Duodenal mucosa (tissue), 2 donors: Measurements from ENCODE around the gene TMEM38B.
"Not testable (repeated sequence)": the region's sequence is repeated elsewhere in the genome, so short reads cannot be mapped to it uniquely, and the experiment has no call there.

Experiments used
- H3K27ac ChIP-seq: one replicate; pipeline ENCODE4 v1.7.0; 2013; ENCODE audit warnings: low read depth, low read length
- H3K27me3 ChIP-seq, 2 donors: one replicate each; pipeline ENCODE4 v1.7.0; 2013; ENCODE audit warnings: low read length in 2 of 2, control low read depth in 1 of 2; ENCODE audit not compliant: insufficient read depth in 2 of 2, control insufficient read depth in 1 of 2
- H3K36me3 ChIP-seq, 2 donors: one replicate each; pipeline ENCODE4 v1.7.0; 2013; ENCODE audit warnings: low read length in 2 of 2, control low read depth in 1 of 2; ENCODE audit not compliant: insufficient read depth in 2 of 2, control insufficient read depth in 1 of 2
- H3K4me1 ChIP-seq, 2 donors: one replicate each; pipeline ENCODE4 v1.7.0; 2013; ENCODE audit warnings: low read length in 2 of 2, control low read depth in 1 of 2; ENCODE audit not compliant: insufficient read depth in 2 of 2, control insufficient read depth in 1 of 2
- H3K4me3 ChIP-seq, 2 donors: one replicate each; pipeline ENCODE4 v1.7.0; 2013; ENCODE audit warnings: low read length in 2 of 2, low read depth in 1 of 2
- H3K9ac ChIP-seq, 2 donors: one replicate each; pipeline ENCODE4 v1.7.0; 2013; ENCODE audit warnings: low read length in 2 of 2, low read depth in 1 of 2
- H3K9me3 ChIP-seq, 2 donors: one replicate each; pipeline ENCODE4 v1.7.0; 2013; ENCODE audit warnings: low read length in 2 of 2, control low read depth in 1 of 2; ENCODE audit not compliant: control insufficient read depth in 1 of 2

The TMEM38B gene

DNA sequence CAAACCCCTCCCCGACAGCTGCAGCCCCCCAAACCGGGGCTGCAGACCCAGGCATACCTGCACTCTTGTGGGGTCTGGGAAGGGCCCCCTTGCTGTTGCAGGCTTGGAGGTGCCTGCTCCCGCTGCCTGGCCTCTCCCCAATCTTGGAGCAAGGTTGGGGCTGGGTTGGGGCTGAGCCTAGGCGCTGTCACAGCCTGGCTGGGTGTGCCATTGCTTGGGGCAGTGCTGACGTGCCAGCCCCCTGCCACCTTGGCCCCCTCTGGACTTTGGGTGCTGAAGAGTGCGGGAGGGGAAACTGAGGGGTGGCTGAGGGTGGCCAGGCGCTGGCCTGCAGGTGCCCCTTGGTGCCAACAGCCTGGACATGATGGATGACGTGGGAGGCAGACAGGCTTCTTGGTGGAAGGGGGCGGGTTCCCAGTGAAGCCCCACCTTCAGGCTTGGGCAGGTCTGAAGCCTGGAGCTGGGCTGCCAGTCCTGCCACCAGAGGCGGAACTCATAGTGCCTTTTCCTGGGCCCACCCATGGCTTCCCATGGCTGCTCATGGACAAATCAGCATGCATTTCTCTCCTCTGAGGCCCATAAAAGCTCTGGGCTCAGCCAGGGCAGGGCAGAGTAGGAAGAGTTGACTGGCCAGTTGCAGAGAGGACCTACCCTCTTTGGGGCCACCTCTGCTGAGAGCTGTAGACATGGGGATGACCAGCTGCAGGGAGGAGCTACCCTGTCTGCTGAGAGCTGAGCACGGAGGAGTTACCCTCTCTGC is 19.1 kb downstream of the TMEM38B start:
- no peak overlapping the region for H3K9ac ChIP-seq
- H3K4me3 ChIP-seq = no peak overlapping the region
- no peak overlapping the region for H3K27ac ChIP-seq
- no peaks in the 10 kb centered on the region for H3K9me3 ChIP-seq
- H3K27me3 ChIP-seq = no peaks in the 10 kb centered on the region
- H3K4me1 ChIP-seq = no peaks in the 10 kb centered on the region
- H3K36me3 ChIP-seq = no peaks in the 10 kb centered on the region

DNA sequence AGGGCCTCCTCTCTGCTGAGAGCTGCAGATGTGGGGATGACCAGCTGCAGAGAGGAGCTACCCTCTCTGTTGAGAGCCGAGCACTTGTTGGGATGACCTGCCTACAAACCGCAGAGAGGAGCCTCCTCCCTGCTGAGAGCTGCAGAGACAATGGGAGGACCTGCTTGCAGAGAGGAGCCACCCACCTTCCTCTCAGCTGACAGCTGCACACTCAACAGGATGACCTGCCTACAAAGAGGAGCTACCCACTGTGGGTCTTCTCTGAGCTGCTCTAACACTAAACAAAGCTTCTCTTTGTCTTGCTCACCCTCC is 19.6 kb downstream of the TMEM38B start:
- no peak overlapping the region for H3K4me3 ChIP-seq
- H3K36me3 ChIP-seq = no peaks in the 10 kb centered on the region
- H3K27me3 ChIP-seq = no peaks in the 10 kb centered on the region

DNA sequence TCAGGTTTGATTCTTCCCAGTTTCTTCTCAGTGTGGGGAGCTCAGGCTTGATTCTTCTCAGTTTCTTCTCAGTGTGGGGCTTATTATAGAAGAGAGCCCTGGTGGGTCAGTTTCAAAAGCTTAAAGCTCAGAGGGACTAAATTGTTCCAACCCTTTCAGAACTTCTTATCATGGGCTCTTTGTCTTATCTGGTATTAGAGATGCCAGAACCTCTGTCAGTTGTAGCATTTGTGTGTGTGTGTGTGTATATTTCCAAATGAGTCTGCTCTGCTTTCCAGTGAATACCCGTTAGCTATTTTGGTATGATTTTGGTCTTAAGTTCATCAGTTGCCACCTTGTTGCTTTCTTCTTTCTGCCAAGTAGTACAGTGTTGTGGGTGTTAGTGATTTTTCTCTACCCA is 21.8 kb downstream of the TMEM38B start:
- Histone ChIP-seq H3K4me3 (no peak overlapping the region), H3K36me3 (no peaks in the 10 kb centered on the region), H3K9ac (no peak overlapping the region), H3K27me3 (no peaks in the 10 kb centered on the region), H3K27ac (no peak overlapping the region), H3K4me1 (no peaks in the 10 kb centered on the region), H3K9me3 (no peaks in the 10 kb centered on the region)

More for the DNA sequence above, 19.6 kb downstream of the TMEM38B start:
- Histone ChIP-seq H3K9ac (no peak overlapping the region), H3K4me1 (no peaks in the 10 kb centered on the region), H3K27ac (no peak overlapping the region), H3K9me3 (no peaks in the 10 kb centered on the region)

DNA sequence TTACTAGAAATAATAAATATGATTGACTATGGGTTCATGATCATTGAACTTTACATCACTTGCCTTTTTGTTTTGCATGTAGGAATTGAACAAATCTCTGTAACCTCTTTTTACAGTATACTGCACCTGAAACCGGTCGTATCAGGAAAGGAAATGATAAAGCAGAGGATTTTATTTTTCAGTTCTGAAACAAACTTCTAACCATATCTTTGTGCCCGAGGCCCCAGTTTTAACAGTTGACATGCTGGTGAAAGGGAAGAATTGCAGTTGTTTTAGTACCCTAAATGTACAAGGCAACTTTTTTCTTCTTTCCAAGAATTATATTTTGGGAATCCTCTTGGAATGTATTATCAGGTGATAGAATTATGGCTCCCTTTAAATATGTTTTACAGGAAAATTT is 27.8 kb downstream of the TMEM38B start:
- Histone ChIP-seq H3K4me3 (no peak overlapping the region), H3K4me1 (no peaks in the 10 kb centered on the region), H3K9me3 (no peaks in the 10 kb centered on the region), H3K27ac (no peak overlapping the region), H3K9ac (no peak overlapping the region), H3K36me3 (no peaks in the 10 kb centered on the region), H3K27me3 (no peaks in the 10 kb centered on the region)

DNA sequence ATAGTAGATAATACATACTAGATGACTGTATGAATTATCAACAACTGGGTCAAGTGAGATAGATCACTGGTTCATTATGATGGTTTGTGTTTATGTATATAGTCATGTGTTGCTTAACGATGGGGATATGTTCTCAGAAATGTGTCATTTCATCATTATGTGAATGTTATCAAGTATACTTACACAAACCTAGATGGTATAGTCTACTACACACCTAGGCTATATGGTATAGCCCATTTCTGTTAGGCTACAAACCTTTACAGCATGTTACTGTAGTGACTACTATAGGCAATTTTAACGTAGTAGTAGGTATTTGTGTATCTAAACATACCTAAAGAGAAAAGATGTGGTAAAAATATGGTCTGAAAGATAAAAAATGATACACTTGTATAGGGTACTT is 31.0 kb downstream of the TMEM38B start:
- no peaks in the 10 kb centered on the region for H3K27me3 ChIP-seq
- H3K4me1 ChIP-seq = no peaks in the 10 kb centered on the region
- peaks cover 0 to 4% of the 10 kb centered on the region in 2 donors for H3K36me3 ChIP-seq
- H3K27ac ChIP-seq = no peak overlapping the region
- H3K9me3 ChIP-seq = no peaks in the 10 kb centered on the region
- H3K9ac ChIP-seq = no peak overlapping the region
- H3K4me3 ChIP-seq = no peak overlapping the region

DNA sequence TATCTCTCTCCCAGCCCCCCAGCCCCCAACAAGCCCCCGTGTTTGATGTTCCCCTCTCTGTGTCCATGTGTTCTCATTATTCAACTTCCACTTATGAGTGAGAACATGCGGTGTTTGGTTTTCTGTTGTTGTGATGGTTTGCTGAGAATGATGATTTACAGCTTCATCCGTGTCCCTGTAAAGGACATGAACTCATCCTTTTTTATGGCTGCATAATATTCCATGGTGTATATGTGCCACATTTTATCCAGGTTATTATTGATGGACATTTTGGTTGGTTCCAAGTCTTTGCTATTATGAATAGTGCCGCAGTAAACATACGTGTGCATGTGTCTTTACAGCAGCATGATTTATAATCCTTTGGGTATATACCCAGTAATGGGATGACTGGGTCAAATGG is 33.9 kb downstream of the TMEM38B start:
- H3K36me3 ChIP-seq, H3K27me3 ChIP-seq, H3K4me3 ChIP-seq, H3K4me1 ChIP-seq, H3K9ac ChIP-seq, H3K9me3 ChIP-seq, H3K27ac ChIP-seq: not testable (repeated sequence)

DNA sequence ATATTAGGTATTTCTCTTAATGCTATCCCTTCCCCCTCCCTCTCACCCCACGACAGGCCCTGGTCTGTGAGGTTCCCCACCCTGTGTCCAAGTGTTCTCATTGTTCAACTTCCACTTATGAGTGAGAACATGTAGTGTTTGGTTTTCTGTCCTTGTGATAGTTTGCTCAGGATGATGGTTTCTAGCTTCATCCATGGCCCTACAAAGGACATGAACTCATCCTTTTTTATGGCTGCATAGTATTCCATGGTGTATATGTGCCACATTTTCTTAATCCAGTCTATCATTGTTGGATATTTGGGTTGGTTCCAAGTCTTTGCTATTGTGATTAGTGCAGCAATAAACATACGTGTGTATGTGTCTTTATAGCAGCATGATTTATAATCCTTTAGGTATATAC is 37.1 kb downstream of the TMEM38B start:
- peaks cover 15 to 17% of the 10 kb centered on the region in 2 donors for H3K9me3 ChIP-seq
- H3K27ac ChIP-seq, H3K4me1 ChIP-seq, H3K36me3 ChIP-seq, H3K27me3 ChIP-seq, H3K4me3 ChIP-seq, H3K9ac ChIP-seq: not testable (repeated sequence)

DNA sequence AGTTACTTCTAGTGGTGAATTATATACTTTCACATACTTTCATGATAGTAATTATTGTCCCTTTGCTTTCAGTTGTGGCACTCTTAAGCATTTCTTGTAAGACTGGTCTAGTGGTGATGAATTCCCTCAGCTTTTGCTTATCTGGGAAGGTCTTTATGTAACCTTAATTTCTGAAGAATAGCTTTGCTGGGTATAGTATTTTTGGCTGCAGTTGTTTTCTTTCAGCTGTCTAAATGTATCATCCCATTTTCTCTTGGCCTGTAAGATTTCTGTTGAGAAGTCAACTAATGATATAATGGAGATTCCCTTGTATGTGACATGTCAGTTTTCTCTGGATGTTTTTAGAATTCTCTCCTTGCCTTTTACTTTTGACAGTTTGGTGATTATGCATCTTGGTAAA is 41.0 kb downstream of the TMEM38B start:
- Histone ChIP-seq H3K4me1 (no peaks in the 10 kb centered on the region), H3K4me3 (no peak overlapping the region), H3K27ac (no peak overlapping the region), H3K36me3 (peaks cover 3 to 8% of the 10 kb centered on the region in 2 donors), H3K27me3 (no peaks in the 10 kb centered on the region), H3K9ac (no peak overlapping the region), H3K9me3 (peaks cover 23 to 26% of the 10 kb centered on the region in 2 donors)

DNA sequence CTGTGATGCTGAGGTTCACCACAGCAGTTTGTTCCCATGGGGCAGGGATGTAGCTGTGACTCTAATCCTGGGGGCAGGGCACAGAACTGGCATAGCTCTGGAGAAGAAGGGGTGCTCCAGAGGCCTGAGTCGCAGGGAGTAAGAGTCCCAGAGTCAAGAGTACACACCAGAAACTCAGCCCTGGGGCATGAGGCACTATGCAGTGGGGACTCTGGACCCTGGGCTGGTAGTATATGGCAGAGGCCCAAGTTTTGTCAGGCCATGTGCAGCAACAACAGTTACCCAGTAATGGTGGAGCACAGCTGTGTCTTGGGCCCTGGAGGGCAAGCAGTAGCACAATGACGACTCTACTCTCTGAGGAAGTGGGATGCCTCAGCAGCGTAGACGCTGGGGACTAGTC is 42.9 kb downstream of the TMEM38B start:
- Histone ChIP-seq H3K27me3 (no peaks in the 10 kb centered on the region), H3K36me3 (peaks cover 3 to 8% of the 10 kb centered on the region in 2 donors), H3K9me3 (peaks cover 23 to 26% of the 10 kb centered on the region in 2 donors), H3K27ac (no peak overlapping the region), H3K4me3 (peak overlapping the region in 1 of 2 donors; percentile 7), H3K9ac (no peak overlapping the region), H3K4me1 (no peaks in the 10 kb centered on the region)

DNA sequence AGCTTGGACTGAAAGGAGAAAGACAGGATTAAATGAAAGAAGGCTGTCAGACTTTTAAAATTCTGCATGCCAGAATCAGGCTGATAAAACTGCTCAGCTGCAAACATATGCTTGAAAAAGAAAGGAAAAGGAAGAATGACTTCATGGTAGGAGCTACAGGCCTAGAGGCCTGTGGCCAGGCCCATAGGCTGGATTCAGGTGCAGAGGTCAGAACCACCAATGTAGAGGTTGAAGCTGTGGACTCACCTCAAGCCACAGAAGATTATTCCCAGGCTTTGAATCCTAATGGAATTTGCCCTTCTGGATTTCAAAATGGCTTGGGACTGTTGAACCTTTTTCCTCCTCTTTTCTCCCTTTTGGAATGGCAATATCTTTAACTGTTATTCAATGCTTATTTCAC is 47.7 kb downstream of the TMEM38B start:
- Histone ChIP-seq H3K27me3 (no peaks in the 10 kb centered on the region), H3K36me3 (peaks cover 0 to 8% of the 10 kb centered on the region in 2 donors), H3K4me3 (no peak overlapping the region), H3K9ac (no peak overlapping the region), H3K4me1 (no peaks in the 10 kb centered on the region), H3K9me3 (peaks cover 0 to 6% of the 10 kb centered on the region in 2 donors), H3K27ac (no peak overlapping the region)

DNA sequence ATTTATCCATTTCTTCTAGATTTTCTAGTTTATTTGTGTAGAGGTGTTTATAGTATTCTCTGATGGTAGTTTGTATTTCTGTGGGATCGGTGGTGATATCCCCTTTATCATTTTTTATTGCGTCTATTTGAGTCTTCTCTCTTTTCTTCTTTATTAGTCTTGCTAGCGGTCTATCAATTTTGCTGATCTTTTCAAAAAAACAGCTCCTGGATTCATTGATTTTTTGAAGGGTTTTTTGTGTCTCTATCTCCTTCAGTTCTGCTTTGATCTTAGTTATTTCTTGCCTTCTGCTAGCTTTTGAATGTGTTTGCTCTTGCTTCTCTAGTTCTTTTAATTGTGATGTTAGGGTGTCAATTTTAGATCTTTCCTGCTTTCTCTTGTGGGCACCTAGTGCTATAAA is 53.0 kb downstream of the TMEM38B start:
- H3K9ac ChIP-seq, H3K4me1 ChIP-seq, H3K27me3 ChIP-seq, H3K9me3 ChIP-seq, H3K27ac ChIP-seq, H3K4me3 ChIP-seq: not testable (repeated sequence)
- peaks cover 10 to 26% of the 10 kb centered on the region in 2 donors for H3K36me3 ChIP-seq
